ENCODE data around the gene ARSG. TPM values are rescaled to one million over a fixed set of nuclear protein-coding genes. Genes with fewer than 3 reads are reported as not detected.

The ARSG gene
- total and polyA plus RNA-seq, 2 of the 8 experiments (the other 6 are each of a cell fraction or from before 2014, with no cell fraction given) = 3.3 to 4.0 TPM

- CTCF ChIA-PET (ENCODE audit: partially characterized antibody) = interaction anchor here (0.6 to 4.1 kb wide), 11 partner anchors 10 to 140 kb away, joined by 3 to 98 read pairs (median 4); no protein-coding TSS in a partner anchor
- H2BK120ac ChIP-seq (replicated peaks; ENCODE audit: low read depth, low read length) = no peak overlapping the region
- no peaks in the 10 kb centered on the region for H3K36me3 ChIP-seq (ENCODE audit: control insufficient read depth in 2 of 4, insufficient read depth in 4 of 4, low read length in 3 of 4)
- no peaks in the 10 kb centered on the region for H3K79me2 ChIP-seq (ENCODE audit: control insufficient read depth in 1 of 2, insufficient read depth in 2 of 2, low read length in 2 of 2)
- H3K27ac ChIP-seq (ENCODE audit: low read depth, low read length) = no peak overlapping the region
- H3K9me3 ChIP-seq (ENCODE audit: insufficient read depth in 2 of 2, low read depth in 1 of 2, low read length in 1 of 2) = 0 out of 4 replicates have a peak, but pooled peaks cover 0 to 2% of the 10 kb centered on the region in 2 experiments
- H2BK15ac ChIP-seq (ENCODE audit: low read length) = no peak overlapping the region
- H3K27me3 ChIP-seq (replicated peaks in 1 of 4; ENCODE audit: control insufficient read depth in 3 of 4, extremely low read depth in 1 of 4, insufficient read depth in 3 of 4, low read length in 3 of 4) = no peaks in the 10 kb centered on the region
- H2BK12ac ChIP-seq (ENCODE audit: low read depth, low read length) = no peak overlapping the region
- H3K9ac ChIP-seq (replicated peaks in 1 of 4; ENCODE audit: extremely low read depth in 1 of 4, low read depth in 3 of 4, low read length in 3 of 4) = no peak overlapping the region
- no peak overlapping the region for H3K4ac ChIP-seq (replicated peaks; ENCODE audit: insufficient read length, low read depth, low read length)
- H3K4me2 ChIP-seq (ENCODE audit: insufficient read depth in 1 of 2, low read depth in 2 of 2, low read length in 2 of 2) = no peak overlapping the region
- no peak overlapping the region for H4K8ac ChIP-seq (ENCODE audit: extremely low read depth, insufficient read depth, low read length)
- DNase-seq (ENCODE audit: low read depth in 1 of 2, low spot score in 2 of 2) (peak in 1 of 2 experiments; percentile 35), FAIRE-seq (no peak)
- H4K91ac ChIP-seq (replicated peaks; ENCODE audit: insufficient read length, low read length) = no peak overlapping the region
- H2AK5ac ChIP-seq (ENCODE audit: low read depth, low read length) = no peak overlapping the region
- H3K23ac ChIP-seq (ENCODE audit: insufficient read length) = no peak overlapping the region
- no peaks in the 10 kb centered on the region for H3K23me2 ChIP-seq (ENCODE audit: low read depth, low read length)
- no peak overlapping the region for H3K4me3 ChIP-seq (ENCODE audit: extremely low read depth in 1 of 4, insufficient read depth in 2 of 4, low read depth in 3 of 4, low read length in 4 of 4)
- peaks cover 0 to 2% (median 0%) of the 10 kb centered on the region in 4 experiments; a peak in 1 of 7 replicates for H3K4me1 ChIP-seq (replicated peaks in 1 of 4; ENCODE audit: control insufficient read depth in 3 of 4, insufficient read depth in 4 of 4, low read length in 3 of 4)
- H2AFZ ChIP-seq (ENCODE audit: low read length) = no peak overlapping the region
- H3K14ac ChIP-seq (ENCODE audit: insufficient read length) = no peak overlapping the region
- H2BK20ac ChIP-seq (ENCODE audit: low read length) = no peak overlapping the region
- H2BK5ac ChIP-seq (ENCODE audit: low read depth, low read length) = no peak overlapping the region
- H3K79me1 ChIP-seq (ENCODE audit: low read depth, low read length) = no peaks in the 10 kb centered on the region
- POLR2A ChIA-PET (ENCODE audit: partially characterized antibody) = no interaction called here
- H3K18ac ChIP-seq (ENCODE audit: extremely low read depth, low read length) = no peak overlapping the region
- H4K5ac ChIP-seq (ENCODE audit: insufficient read length, low read depth, low read length) = no peak overlapping the region
- no peaks in the 10 kb centered on the region for H4K20me1 ChIP-seq (replicated peaks in 1 of 2; ENCODE audit: control insufficient read depth in 1 of 2, insufficient read depth in 2 of 2, low read length in 2 of 2)
- H3K56ac ChIP-seq (replicated peaks; ENCODE audit: insufficient read length, low read depth, low read length) = no peak overlapping the region
- 83% methylated on average over 7 of the region's 7 CpGs; no CpG with 5 or more reads in 1 of the 2 experiments for WGBS, 2 experiments (ENCODE audit: extremely low coverage in 1 of 2, insufficient coverage in 1 of 2, insufficient read length in 1 of 2, insufficient replicate concordance in 2 of 2, low coverage in 1 of 2, low lambda C conversion rate in 2 of 2, missing lambda C conversion rate in 1 of 2)
- no peak for TF ChIP-seq ATF3 (IDR thresholded peaks at IDR 0.05; ENCODE audit: insufficient read depth, low read depth, low read length)
- TF ChIP-seq CEBPB (IDR thresholded peaks at IDR 0.05; ENCODE audit: low read depth, low read length) = no peak
- TF ChIP-seq SP2 (IDR thresholded peaks at IDR 0.05; ENCODE audit: low read length) = no peak
- no peak for TF ChIP-seq EGR1 (IDR thresholded peaks at IDR 0.05; ENCODE audit: borderline replicate concordance, low read depth, low read length)
- no peak for TF ChIP-seq USF2 (IDR thresholded peaks at IDR 0.05; ENCODE audit: low read length)
- TF ChIP-seq MAFK (IDR thresholded peaks at IDR 0.05; ENCODE audit: low read depth, low read length) = no peak
- TF ChIP-seq RBBP5 (IDR thresholded peaks at IDR 0.05; ENCODE audit: borderline replicate concordance, low read depth, low read length) = no peak
- TF ChIP-seq CBX8 (IDR thresholded peaks at IDR 0.05; ENCODE audit: borderline replicate concordance, low read depth, low read length) = no peak
- no peak for TF ChIP-seq BCL11A (IDR thresholded peaks at IDR 0.05; ENCODE audit: low read depth in 2 of 2, low read length in 2 of 2)
- no peak for TF ChIP-seq NANOG (IDR thresholded peaks at IDR 0.05; ENCODE audit: insufficient read depth, low read depth, low read length, poor library complexity, severe bottlenecking)
- TF ChIP-seq CBX5 (IDR thresholded peaks at IDR 0.05; ENCODE audit: low read depth, low read length) = no peak
- no peak for TF ChIP-seq KDM4A (IDR thresholded peaks at IDR 0.05; ENCODE audit: low read depth, low read length, severe bottlenecking)
- TF ChIP-seq RXRA (IDR thresholded peaks at IDR 0.05; ENCODE audit: insufficient read depth, low read depth, low read length) = no peak
These were observed 110.0 kb downstream of the ARSG start for GRCh38 chr17:68401288-68401687.

Measured in H1 (cell line).